Right kidney (tissue), 9 donors: ENCODE data around the gene CDH16.
"Not testable (repeated sequence)": the region's sequence is repeated elsewhere in the genome, so short reads cannot be mapped to it uniquely, and the experiment has no call there.

Source experiments
- DNase-seq: peaks from one replicate; pipeline ENCODE4 v3.0.0-alpha.2; 2016
- long read RNA-seq, 8 donors: transcript quantifications; one replicate each; lab custom pipeline, GENCODE V29; 2026

CDH16 gene, protein sequence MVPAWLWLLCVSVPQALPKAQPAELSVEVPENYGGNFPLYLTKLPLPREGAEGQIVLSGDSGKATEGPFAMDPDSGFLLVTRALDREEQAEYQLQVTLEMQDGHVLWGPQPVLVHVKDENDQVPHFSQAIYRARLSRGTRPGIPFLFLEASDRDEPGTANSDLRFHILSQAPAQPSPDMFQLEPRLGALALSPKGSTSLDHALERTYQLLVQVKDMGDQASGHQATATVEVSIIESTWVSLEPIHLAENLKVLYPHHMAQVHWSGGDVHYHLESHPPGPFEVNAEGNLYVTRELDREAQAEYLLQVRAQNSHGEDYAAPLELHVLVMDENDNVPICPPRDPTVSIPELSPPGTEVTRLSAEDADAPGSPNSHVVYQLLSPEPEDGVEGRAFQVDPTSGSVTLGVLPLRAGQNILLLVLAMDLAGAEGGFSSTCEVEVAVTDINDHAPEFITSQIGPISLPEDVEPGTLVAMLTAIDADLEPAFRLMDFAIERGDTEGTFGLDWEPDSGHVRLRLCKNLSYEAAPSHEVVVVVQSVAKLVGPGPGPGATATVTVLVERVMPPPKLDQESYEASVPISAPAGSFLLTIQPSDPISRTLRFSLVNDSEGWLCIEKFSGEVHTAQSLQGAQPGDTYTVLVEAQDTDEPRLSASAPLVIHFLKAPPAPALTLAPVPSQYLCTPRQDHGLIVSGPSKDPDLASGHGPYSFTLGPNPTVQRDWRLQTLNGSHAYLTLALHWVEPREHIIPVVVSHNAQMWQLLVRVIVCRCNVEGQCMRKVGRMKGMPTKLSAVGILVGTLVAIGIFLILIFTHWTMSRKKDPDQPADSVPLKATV
- long read RNA-seq, donor 1, transcript CDH16-201 (18 exons, 2,954 nt) = major isoform, 19 of 82 reads
- long read RNA-seq, donor 1, partial matches to known transcripts = 60 of 82 reads
- long read RNA-seq, donor 1, other reads (novel, unspliced or antisense) = 0 of 82 reads
- long read RNA-seq, donor 2, transcript CDH16-201 (18 exons, 2,954 nt) = major isoform, 10 of 68 reads
- long read RNA-seq, donor 2, partial matches to known transcripts = 58 of 68 reads
- long read RNA-seq, donor 2, other reads (novel, unspliced or antisense) = 0 of 68 reads
- long read RNA-seq, donor 3, transcript CDH16-201 (18 exons, 2,954 nt) = major isoform, 14 of 84 reads
- long read RNA-seq, donor 3, partial matches to known transcripts = 68 of 84 reads
- long read RNA-seq, donor 3, other reads (novel, unspliced or antisense) = 0 of 84 reads
- long read RNA-seq, donor 4, transcript CDH16-201 (18 exons, 2,954 nt) = major isoform, 18 of 127 reads
- long read RNA-seq, donor 4, partial matches to known transcripts = 103 of 127 reads
- long read RNA-seq, donor 4, other reads (novel, unspliced or antisense) = 0 of 127 reads
- long read RNA-seq, donor 5, transcript CDH16-201 (18 exons, 2,954 nt) = major isoform, 30 of 73 reads
- long read RNA-seq, donor 5, partial matches to known transcripts = 41 of 73 reads
- long read RNA-seq, donor 5, other reads (novel, unspliced or antisense) = 0 of 73 reads
- long read RNA-seq, donor 6, transcript CDH16-201 (18 exons, 2,954 nt) = major isoform, 6 of 130 reads
- long read RNA-seq, donor 6, partial matches to known transcripts = 119 of 130 reads
- long read RNA-seq, donor 6, other reads (novel, unspliced or antisense) = 0 of 130 reads
- long read RNA-seq, donor 7 = 0 reads
- long read RNA-seq, donor 8, transcript CDH16-201 (18 exons, 2,954 nt) = major isoform, 44 of 143 reads
- long read RNA-seq, donor 8, partial matches to known transcripts = 93 of 143 reads
- long read RNA-seq, donor 8, other reads (novel, unspliced or antisense) = 0 of 143 reads

DNA sequence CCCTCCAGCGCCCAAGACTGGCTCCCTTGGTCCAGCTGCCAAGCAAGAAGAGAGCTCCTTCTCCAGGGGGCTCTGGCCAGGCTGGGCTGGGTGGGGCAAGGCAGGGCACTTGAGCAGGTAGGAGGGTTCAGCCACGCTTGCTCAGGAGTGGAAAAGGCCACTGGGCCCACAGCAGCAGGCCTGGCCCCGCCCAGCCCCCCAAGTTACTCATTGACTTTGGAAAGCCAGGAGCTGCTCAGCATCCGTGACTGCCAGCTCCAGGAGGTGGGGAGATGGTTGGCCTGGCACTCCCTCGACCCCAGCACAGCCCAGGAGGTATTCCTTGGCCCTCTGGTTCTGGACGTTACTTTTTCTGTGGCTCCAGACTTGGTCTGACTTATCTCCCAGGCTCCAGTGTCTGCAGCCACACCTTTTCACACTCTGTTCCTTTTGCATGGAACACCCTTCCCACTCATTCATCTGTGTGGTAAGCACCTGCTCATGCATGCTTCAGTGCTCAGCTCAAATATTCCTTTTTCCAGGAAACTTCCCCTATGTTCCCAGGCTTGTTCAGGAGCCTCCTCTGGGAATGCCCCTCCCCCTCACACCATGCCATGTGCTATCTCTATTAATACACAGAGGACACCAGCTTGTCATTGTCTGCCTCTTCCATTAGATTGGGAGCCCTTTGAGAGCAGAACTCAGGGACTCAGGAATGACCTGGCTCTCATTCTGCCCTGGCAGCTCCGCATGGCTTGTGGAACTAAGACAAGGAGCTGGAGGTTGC is at the start of gene CDH16:
Gene CDH16 (minus strand): TSS at position 83 of the 766 bp plus-strand sequence. CDS start 820 bp downstream, outside the sequence.
- peak; percentile 75 for DNase-seq

DNA sequence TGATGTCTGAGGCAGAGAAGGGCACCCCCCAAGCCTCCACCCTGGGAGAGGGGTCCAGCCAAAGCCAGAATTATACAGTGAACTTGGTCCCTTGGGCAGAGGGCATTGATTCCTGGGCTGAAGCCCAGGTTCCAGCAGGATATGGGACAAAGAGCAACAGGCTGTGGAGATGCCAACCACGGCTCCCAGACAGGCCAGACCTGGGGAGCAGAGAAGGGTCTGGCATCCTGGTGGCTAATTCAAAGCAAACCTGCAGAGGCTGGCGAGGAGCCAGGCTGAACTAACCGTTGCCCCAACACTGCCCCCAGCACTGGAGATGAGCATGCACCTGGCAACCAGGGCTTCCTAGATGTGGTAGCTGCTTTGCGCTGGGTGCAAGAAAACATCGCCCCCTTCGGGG is 45.4 kb upstream of the CDH16 start:
- DNase-seq = no peak

DNA sequence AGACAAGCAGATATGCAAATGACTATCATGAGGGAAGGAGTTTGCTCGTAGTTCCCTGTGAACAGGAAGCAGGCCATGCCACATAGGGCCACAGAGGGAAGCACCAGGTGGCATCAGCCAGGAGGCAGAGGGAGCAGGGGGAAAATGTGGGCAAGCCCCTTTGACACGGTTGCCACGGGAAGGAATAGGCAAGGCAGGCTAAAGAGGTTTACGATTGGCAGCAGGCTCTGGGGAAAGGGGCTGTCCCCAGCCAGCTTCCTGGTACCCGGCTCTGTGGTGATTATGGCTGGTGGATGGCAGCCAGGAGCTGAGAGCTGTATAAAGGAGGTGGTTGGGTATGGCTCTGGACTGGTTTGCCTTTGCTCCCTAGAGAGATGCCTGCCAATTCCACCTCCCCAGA is 43.2 kb upstream of the CDH16 start:
- no peak for DNase-seq

GRCh38 chr16:66961065-66961744 is 42.5 kb upstream of the CDH16 start, which contains the start of gene CES3:
Gene CES3 (plus strand): TSS chr16:66961266. CDS start chr16:66961308, 42 bp downstream.
- peak; percentile 48 for DNase-seq

- no peak for DNase-seq
Measured at GRCh38 chr16:66960270-66960669, 41.6 kb upstream of the CDH16 start.

DNA sequence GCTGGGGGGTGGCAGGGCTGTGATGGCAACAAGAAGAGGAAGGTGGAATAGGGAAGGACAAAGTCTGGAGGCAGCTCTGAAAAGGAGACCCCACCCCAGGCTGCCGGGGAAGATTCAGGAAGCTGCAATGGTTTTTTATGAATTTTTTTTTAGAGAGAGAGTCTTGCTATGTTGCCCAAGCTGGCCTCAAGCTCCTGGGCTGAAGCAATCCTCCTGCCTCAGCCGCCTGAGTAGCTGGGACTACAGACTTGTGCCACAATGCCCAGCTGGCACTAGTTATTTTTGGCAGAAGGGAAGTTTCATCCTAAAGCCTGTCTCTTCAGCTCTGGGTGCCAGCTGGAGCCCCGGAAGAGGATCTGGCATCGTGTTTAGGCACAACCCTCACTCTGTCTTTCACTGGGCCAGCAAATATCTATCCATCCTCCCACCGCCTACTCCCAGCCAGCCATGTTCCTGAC is 41.0 kb upstream of the CDH16 start:
- DNase-seq = no peak

DNA sequence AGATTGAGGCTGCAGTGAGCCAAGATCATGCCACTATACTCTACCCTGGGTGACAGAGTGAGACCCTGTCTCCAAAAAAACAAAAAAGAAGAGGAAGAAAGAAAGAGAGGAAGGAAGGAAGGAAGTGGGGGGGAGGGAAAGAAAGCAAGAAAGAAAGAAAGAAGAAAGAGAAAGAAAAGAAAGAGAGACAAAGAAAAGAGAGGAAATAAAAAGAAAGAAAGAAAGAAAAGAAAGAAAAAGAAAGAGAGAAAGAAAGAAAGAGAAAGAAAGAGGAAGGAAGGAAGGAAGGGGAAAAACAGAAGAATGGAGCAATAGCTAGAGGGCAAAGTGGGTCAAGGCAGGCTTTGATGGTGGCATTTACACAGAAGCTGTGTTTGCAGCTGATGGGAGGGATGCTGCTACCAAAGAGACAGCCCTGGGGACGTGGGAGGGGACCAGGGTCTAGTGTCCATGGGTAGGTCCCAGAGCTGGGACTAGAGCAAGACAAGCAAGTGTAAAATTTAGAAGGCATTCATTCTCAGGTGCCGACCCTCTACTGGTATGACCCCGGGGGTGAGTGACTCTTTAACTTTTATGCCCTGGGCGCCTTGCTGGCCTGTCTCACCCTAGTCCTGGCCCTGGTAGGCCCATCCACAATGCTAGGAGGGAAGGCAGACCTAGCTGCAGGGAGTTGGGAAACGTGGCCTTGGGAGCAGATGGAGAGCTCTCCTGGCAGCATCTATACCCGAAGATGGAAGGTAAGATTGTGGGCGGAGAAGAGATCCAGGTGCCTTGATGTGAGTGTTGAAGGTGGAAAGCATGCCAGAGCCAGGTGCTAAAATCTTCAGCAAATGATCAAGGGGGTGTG is 40.4 kb upstream of the CDH16 start:
- no peak for DNase-seq

DNA sequence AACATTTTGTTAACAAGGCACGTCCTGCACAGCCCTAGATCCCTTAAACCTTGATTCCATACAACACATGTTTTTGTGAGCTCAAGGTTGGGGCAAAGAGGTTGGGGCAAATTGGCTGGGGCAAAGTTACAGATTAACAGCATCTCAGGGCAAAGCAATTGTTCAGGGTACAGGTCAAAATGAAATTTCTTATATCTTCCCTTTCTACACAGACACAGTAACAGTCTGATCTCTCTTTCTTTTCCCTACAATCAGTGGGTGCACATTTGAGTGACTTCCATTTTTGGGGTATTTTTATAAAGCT is 37.4 kb upstream of the CDH16 start:
- not testable (repeated sequence) for DNase-seq

GRCh38 chr16:66955363-66956153 is 36.9 kb upstream of the CDH16 start:
- DNase-seq = not testable (repeated sequence)

- peak; percentile 56 for DNase-seq
Measured at GRCh38 chr16:66954097-66954659, 35.5 kb upstream of the CDH16 start.

DNA sequence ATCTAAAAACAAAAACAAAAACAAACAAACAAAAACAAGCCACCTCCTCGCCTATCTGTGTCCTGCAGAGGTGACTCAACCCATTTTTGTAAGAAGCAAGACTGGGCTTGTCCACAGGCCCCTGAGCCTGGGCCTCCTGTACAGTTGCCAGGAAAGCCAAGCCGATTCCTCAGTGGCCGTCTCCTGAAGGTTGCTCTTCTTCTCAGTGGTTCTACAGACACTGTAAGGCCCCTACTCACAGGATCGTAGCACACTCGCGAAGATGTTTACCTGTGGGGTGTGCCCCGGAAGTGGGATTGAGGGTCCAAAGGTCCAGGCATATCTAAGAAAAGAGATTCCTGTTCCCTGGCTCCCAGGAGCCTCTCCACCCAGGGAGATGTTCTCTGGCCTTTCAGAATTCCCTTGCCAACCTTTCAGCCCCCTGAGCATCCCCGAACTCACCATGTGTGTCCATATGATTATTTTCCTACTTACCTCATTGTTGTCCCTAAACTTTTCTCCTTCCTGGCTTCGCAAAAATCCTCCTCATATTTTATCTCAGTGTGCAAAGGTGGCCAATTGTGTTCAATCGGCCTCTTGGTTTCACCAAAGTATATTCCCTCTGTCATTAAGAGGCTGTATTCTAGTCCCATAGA is 34.9 kb upstream of the CDH16 start:
- no peak for DNase-seq

GRCh38 chr16:66952430-66953110 is 33.9 kb upstream of the CDH16 start:
- DNase-seq = no peak

DNA sequence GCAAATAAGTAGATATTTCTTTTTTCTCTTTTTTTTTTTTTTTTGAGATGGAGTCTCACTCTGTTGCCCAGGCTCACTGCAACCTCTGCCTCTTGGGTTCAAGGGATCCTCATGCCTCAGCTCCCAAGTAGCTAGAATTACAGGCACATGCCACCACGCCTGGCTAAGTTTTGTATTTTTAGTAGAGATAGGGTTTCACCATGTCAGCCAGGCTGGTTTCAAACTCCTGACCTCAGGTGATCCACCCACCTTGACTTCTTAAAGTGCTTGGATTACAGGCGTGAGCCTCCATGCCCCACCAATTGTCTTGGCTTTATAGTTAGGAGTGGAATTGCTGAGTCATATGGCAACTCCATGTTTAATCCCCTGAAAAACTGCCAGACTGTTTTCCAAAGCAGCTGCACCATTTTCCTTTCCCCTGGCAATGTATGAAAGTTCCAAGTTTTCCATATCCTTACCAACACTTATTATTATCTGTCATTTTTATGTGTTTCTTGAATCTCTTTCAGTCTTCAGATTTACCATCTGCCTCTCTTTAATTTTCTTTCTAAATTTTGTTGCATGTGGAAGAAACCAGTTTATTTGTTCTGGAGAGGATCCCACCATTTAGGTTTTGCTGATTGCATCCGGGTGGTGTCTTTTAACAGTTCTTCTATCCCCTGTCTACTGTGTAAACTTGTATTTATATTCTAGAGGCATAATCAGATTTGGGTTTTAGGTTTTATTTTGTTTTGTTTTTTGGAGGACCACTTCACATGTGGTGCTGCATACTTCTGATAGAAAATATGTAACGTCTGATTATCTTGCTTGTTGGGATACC is 32.5 kb upstream of the CDH16 start:
- no peak for DNase-seq

- no peak for DNase-seq
Measured at GRCh38 chr16:66950437-66950836, 31.8 kb upstream of the CDH16 start.

DNA sequence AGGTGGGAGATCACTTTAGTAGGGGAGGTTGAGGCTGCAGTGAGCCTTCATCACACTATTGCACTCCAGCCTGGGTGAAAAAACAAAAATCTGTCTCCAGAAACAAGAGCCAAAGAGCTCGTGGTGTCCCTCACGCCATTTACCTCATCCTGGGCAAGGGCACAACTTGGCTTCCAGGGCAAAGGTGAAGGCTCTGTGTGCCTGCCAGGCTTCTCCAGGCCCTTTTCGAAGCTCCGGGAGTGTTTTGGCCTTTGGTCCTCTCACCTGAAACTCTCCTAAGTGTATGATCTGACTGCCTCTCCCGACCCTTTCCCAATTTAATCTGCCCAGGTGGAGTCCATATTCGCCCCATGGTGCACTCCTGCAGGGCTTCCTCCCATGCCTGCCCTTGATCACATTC is 30.8 kb upstream of the CDH16 start:
- no peak for DNase-seq

GRCh38 chr16:66948837-66949225 is 30.1 kb upstream of the CDH16 start:
- DNase-seq = peak; percentile 41
